Parathyroid adenoma (tissue), 2 donors: ENCODE data around the gene SERPINB5.

Source experiments
- H2AFZ ChIP-seq: fragments of 300-600 bp; sonication (generic); one replicate; pipeline ENCODE4 v1.7.0; 2017; ENCODE audit warnings: antibody characterized with exemption, mild to moderate bottlenecking
- H3K27ac ChIP-seq: fragments of 300-600 bp; sonication (generic); one replicate; pipeline ENCODE4 v1.7.0; 2017
- H3K27me3 ChIP-seq: fragments of 300-600 bp; sonication (generic); one replicate; pipeline ENCODE4 v1.7.0; 2017; ENCODE audit warnings: low read length; ENCODE audit not compliant: control insufficient read depth, insufficient read depth
- H3K36me3 ChIP-seq: fragments of 300-600 bp; sonication (generic); one replicate; pipeline ENCODE4 v1.7.0; 2017; ENCODE audit warnings: low read length; ENCODE audit not compliant: control insufficient read depth, insufficient read depth
- H3K4me1 ChIP-seq: fragments of 300-600 bp; sonication (generic); one replicate; pipeline ENCODE4 v1.7.0; 2017; ENCODE audit warnings: control low read depth
- H3K4me2 ChIP-seq: fragments of 300-600 bp; sonication (generic); one replicate; pipeline ENCODE4 v1.7.0; 2017; ENCODE audit warnings: low read length
- H3K4me3 ChIP-seq: fragments of 300-600 bp; sonication (generic); one replicate; pipeline ENCODE4 v1.7.0; 2017; ENCODE audit warnings: low read depth, low read length
- H3K79me2 ChIP-seq: fragments of 300-600 bp; sonication (generic); one replicate; pipeline ENCODE4 v1.7.0; 2017; ENCODE audit warnings: control low read depth
- H3K9ac ChIP-seq: fragments of 300-600 bp; sonication (generic); one replicate; pipeline ENCODE4 v1.7.0; 2017; ENCODE audit warnings: mild to moderate bottlenecking
- H3K9me3 ChIP-seq: fragments of 300-600 bp; sonication (generic); one replicate; pipeline ENCODE4 v1.7.0; 2017; ENCODE audit warnings: low read length; ENCODE audit not compliant: control insufficient read depth
- CTCF ChIP-seq: fragments of 300-600 bp; sonication (generic); IDR thresholded peaks from one replicate; pipeline ENCODE4 v1.7.0; 2017; ENCODE audit warnings: antibody characterized with exemption, mild to moderate bottlenecking
- donor health status: primary hyperparathyroidism.

SERPINB5 gene

GRCh38 chr18:63443829-63444228 is 32.9 kb upstream of the SERPINB5 start:
- Histone ChIP-seq H3K79me2 (no peaks in the 10 kb centered on the region), H3K27me3 (no peaks in the 10 kb centered on the region), H3K4me2 (no peak overlapping the region), H2AFZ (no peak overlapping the region), H3K9ac (no peak overlapping the region), H3K36me3 (no peaks in the 10 kb centered on the region), H3K27ac (no peak overlapping the region), H3K4me1 (no peaks in the 10 kb centered on the region), H3K4me3 (no peak overlapping the region), H3K9me3 (no peaks in the 10 kb centered on the region)
- no peak for TF ChIP-seq CTCF

GRCh38 chr18:63444580-63444979 is 32.2 kb upstream of the SERPINB5 start:
- H3K27ac ChIP-seq, result no peak overlapping the region
- no peak for TF ChIP-seq CTCF
- H3K36me3 ChIP-seq, result no peaks in the 10 kb centered on the region
- H2AFZ ChIP-seq, result no peak overlapping the region
- H3K79me2 ChIP-seq, result no peaks in the 10 kb centered on the region
- no peak overlapping the region for H3K4me3 ChIP-seq
- no peaks in the 10 kb centered on the region for H3K27me3 ChIP-seq
- no peaks in the 10 kb centered on the region for H3K9me3 ChIP-seq
- H3K4me2 ChIP-seq, result no peak overlapping the region
- no peak overlapping the region for H3K9ac ChIP-seq
- H3K4me1 ChIP-seq, result no peaks in the 10 kb centered on the region

GRCh38 chr18:63445037-63445436 is 31.7 kb upstream of the SERPINB5 start:
- no peak overlapping the region for H3K9ac ChIP-seq
- no peak overlapping the region for H3K27ac ChIP-seq
- no peaks in the 10 kb centered on the region for H3K27me3 ChIP-seq
- no peak overlapping the region for H3K4me2 ChIP-seq
- H3K9me3 ChIP-seq, result no peaks in the 10 kb centered on the region
- no peak overlapping the region for H3K4me3 ChIP-seq
- no peaks in the 10 kb centered on the region for H3K4me1 ChIP-seq
- no peaks in the 10 kb centered on the region for H3K36me3 ChIP-seq
- no peaks in the 10 kb centered on the region for H3K79me2 ChIP-seq
- no peak overlapping the region for H2AFZ ChIP-seq
- no peak for TF ChIP-seq CTCF

- H3K27ac ChIP-seq, result no peak overlapping the region
- H3K27me3 ChIP-seq, result no peaks in the 10 kb centered on the region
- no peaks in the 10 kb centered on the region for H3K36me3 ChIP-seq
- no peaks in the 10 kb centered on the region for H3K9me3 ChIP-seq
- no peak overlapping the region for H3K4me2 ChIP-seq
- H3K4me1 ChIP-seq, result no peaks in the 10 kb centered on the region
- H3K4me3 ChIP-seq, result no peak overlapping the region
- no peak for TF ChIP-seq CTCF
- no peak overlapping the region for H3K9ac ChIP-seq
- H2AFZ ChIP-seq, result no peak overlapping the region
- no peaks in the 10 kb centered on the region for H3K79me2 ChIP-seq
Measured at GRCh38 chr18:63446266-63446665, 30.5 kb upstream of the SERPINB5 start.

GRCh38 chr18:63447066-63447465 is 29.7 kb upstream of the SERPINB5 start:
- Histone ChIP-seq H3K27me3 (no peaks in the 10 kb centered on the region), H3K27ac (no peak overlapping the region)

More at GRCh38 chr18:63447066-63447465, 29.7 kb upstream of the SERPINB5 start:
- no peak for TF ChIP-seq CTCF
- Histone ChIP-seq H3K9me3 (no peaks in the 10 kb centered on the region), H3K79me2 (no peaks in the 10 kb centered on the region), H3K4me1 (no peaks in the 10 kb centered on the region), H3K9ac (no peak overlapping the region), H3K4me3 (no peak overlapping the region), H2AFZ (no peak overlapping the region), H3K4me2 (no peak overlapping the region), H3K36me3 (no peaks in the 10 kb centered on the region)
